Loucy (cell line): ENCODE results near the gene NECAP2.
"Not testable (repeated sequence)": the region's sequence is repeated elsewhere in the genome, so short reads cannot be mapped to it uniquely, and the experiment has no call there.

ENCODE experiments used
- CTCF ChIP-seq: fragments of 200-600 bp; sonication (generic); conservative IDR thresholded peaks from 2 replicates; pipeline ENCODE4 v1.5.1; 2014; ENCODE audit warnings: mild to moderate bottlenecking, antibody characterized with exemption, low read length
- EZH2phosphoT487 ChIP-seq: fragments of 200-600 bp; IDR thresholded peaks from 2 replicates; pipeline ENCODE4 v1.6.1; 2018; ENCODE audit warnings: antibody characterized with exemption, mild to moderate bottlenecking, moderate library complexity, borderline replicate concordance

- TF ChIP-seq CTCF, EZH2phosphoT487: not testable (repeated sequence)
These were observed 53.2 kb downstream of the NECAP2 start for GRCh38 chr1:16493731-16494130.
